ENCODE data around the gene SLC22A15. TPM values are rescaled to one million over a fixed set of nuclear protein-coding genes. Genes with fewer than 3 reads are reported as not detected.

Gene SLC22A15
- total RNA-seq, 1 donor from 2014 or later = 2.3 TPM

DNA sequence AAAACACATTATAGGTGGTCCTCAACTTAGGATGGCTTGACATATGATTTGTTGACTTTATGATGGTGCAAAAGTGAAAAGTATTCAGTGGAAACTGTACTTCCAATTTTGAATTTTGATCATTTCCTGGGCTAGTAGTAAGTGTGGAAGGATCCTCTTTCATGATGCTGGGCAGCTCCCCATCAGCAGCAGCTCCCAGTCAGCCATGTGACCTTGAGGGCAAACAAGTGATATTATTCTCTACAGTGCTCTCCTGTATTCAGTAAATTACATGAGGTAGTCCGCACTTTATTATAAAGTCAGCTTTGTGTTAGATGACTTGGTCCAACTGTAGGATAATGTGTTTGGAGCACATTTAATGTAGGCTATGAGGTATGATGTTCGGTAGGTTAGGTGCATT, 36.4 kb downstream of the SLC22A15 start:
- no peak overlapping the region for H3K4me3 Mint-ChIP-seq
- TF ChIP-seq, protein P1, sequence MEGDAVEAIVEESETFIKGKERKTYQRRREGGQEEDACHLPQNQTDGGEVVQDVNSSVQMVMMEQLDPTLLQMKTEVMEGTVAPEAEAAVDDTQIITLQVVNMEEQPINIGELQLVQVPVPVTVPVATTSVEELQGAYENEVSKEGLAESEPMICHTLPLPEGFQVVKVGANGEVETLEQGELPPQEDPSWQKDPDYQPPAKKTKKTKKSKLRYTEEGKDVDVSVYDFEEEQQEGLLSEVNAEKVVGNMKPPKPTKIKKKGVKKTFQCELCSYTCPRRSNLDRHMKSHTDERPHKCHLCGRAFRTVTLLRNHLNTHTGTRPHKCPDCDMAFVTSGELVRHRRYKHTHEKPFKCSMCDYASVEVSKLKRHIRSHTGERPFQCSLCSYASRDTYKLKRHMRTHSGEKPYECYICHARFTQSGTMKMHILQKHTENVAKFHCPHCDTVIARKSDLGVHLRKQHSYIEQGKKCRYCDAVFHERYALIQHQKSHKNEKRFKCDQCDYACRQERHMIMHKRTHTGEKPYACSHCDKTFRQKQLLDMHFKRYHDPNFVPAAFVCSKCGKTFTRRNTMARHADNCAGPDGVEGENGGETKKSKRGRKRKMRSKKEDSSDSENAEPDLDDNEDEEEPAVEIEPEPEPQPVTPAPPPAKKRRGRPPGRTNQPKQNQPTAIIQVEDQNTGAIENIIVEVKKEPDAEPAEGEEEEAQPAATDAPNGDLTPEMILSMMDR (conservative IDR thresholded peaks at IDR 0.05) = no peak
- H3K36me3 Mint-ChIP-seq (ENCODE audit: low read depth) = no peaks in the 10 kb centered on the region
- DNase-seq (ENCODE audit: low read depth, low spot score) = no peak
- peaks cover 2% of the 10 kb centered on the region for H3K9me3 Mint-ChIP-seq
- H3K27me3 Mint-ChIP-seq (ENCODE audit: low read depth) = no peaks in the 10 kb centered on the region
- H3K27ac Mint-ChIP-seq (ENCODE audit: unreplicated experiment) = no peak overlapping the region
- H3K4me1 Mint-ChIP-seq = peaks cover 27% of the 10 kb centered on the region

DNA sequence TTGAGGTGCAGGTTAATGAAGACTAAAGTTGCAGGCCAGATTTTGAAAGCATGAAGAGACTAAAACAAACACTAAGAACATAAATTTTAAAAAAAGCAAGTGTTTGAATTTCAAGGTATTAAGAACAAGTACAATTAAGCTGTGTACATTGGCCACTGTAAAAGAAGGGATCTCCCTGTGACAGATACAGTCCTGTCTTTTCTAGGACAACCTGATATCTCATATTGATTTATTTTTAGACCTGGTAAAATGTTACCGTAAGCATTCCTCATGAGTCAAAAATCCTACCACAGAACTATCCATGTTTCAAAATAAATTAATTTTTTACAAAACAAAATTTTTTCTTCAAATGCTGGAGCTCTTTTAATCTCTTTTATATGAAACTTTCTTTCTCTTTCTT, 39.4 kb downstream of the SLC22A15 start:
- Mint-ChIP-seq H3K4me3 (no peak overlapping the region), H3K9me3 (peaks cover 4% of the 10 kb centered on the region), H3K27me3 (ENCODE audit: low read depth) (no peaks in the 10 kb centered on the region), H3K4me1 (peaks cover 9% of the 10 kb centered on the region), H3K36me3 (ENCODE audit: low read depth) (peaks cover 2% of the 10 kb centered on the region), H3K27ac (ENCODE audit: unreplicated experiment) (no peak overlapping the region)
- TF ChIP-seq, protein P1 (conservative IDR thresholded peaks at IDR 0.05) = no peak
- no peak for DNase-seq (ENCODE audit: low read depth, low spot score)

DNA sequence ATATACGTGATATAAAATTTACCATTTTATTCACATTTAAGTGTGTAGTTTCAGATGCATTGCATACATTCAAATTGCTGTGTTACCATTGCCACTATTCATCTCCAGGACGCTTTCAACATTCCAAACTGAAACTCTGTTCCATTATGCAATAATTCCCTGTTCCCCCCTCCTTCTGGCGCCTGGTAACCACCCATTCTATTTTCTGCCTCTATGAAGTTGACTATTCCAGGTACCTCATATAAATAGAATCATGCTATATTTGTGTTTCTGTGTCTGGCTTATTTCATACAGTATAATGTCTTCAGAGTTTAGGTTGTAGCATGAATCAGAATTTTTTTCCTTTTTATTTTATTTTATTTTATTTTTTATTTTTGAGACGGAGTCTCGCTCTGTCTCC, 41.7 kb downstream of the SLC22A15 start:
- peaks cover 7% of the 10 kb centered on the region for H3K36me3 Mint-ChIP-seq (ENCODE audit: low read depth)
- H3K9me3 Mint-ChIP-seq = peaks cover 6% of the 10 kb centered on the region
- TF ChIP-seq, protein P1 (conservative IDR thresholded peaks at IDR 0.05) = no peak
- no peak overlapping the region for H3K4me3 Mint-ChIP-seq
- no peak overlapping the region for H3K27ac Mint-ChIP-seq (ENCODE audit: unreplicated experiment)
- no peak for DNase-seq (ENCODE audit: low read depth, low spot score)
- no peaks in the 10 kb centered on the region for H3K27me3 Mint-ChIP-seq (ENCODE audit: low read depth)
- peaks cover 6% of the 10 kb centered on the region for H3K4me1 Mint-ChIP-seq

DNA sequence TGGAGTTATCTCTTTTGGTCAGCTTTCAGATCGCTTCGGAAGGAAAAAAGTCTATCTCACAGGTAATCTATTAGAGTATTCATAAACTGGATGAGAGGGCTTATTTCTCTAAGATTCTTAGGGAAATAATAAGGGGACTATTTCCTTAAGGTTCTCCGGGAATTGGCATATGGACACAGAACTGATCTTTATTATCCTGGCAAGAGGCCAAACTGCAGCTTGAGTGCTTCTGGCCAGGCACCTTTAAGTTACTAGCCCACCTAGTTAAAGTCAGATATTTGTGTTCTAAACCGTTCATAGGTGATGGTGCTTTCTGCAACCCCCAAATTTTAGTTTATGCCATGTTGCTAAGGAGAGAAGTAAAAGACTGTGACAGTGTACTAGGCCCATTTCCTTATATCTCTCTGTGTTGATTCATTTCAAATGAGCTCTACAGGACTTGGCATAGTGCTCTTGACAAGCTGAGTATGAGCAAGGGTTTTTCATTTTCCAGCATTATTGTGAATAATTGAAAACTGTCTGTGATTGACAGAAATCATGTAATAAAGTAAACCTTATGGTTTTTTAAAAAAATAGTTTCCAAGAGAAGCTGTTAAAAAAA, 43.4 kb downstream of the SLC22A15 start:
- Mint-ChIP-seq H3K9me3 (peaks cover 6% of the 10 kb centered on the region), H3K27ac (ENCODE audit: unreplicated experiment) (no peak overlapping the region), H3K36me3 (ENCODE audit: low read depth) (peaks cover 7% of the 10 kb centered on the region), H3K4me3 (no peak overlapping the region), H3K27me3 (ENCODE audit: low read depth) (no peaks in the 10 kb centered on the region), H3K4me1 (peaks cover 4% of the 10 kb centered on the region)
- no peak for DNase-seq (ENCODE audit: low read depth, low spot score)
- TF ChIP-seq, protein P1 (conservative IDR thresholded peaks at IDR 0.05) = no peak

DNA sequence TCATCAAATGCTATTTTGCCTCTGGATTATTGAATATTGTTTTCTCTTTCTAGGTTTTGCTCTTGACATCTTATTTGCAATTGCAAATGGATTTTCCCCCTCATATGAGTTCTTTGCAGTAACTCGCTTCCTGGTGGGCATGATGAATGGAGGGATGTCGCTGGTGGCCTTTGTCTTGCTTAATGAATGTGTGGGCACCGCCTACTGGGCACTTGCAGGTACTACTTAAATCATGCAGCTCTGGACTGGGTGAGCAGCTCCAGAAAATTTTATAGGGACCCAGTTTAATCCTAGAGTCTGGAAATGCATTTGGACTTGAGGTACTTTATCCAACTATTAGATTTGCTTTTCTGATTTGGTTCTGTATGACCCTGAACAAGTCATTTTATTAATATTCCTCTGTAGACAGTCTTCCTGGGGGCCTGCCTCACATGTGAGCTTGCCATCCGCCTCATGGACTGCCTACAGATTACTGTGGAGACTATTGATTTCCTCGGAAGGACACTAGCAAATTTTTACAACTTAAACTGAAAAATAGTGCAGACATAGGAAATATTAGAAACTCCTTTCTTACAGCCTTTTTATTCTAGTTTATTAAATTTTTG, 44.5 kb downstream of the SLC22A15 start:
- H3K36me3 Mint-ChIP-seq (ENCODE audit: low read depth) = peaks cover 7% of the 10 kb centered on the region
- peaks cover 6% of the 10 kb centered on the region for H3K9me3 Mint-ChIP-seq
- no peak overlapping the region for H3K27ac Mint-ChIP-seq (ENCODE audit: unreplicated experiment)
- H3K27me3 Mint-ChIP-seq (ENCODE audit: low read depth) = no peaks in the 10 kb centered on the region
- peaks cover 4% of the 10 kb centered on the region for H3K4me1 Mint-ChIP-seq
- TF ChIP-seq, protein P1 (conservative IDR thresholded peaks at IDR 0.05) = peak; percentile 70
- peak; percentile 49 for DNase-seq (ENCODE audit: low read depth, low spot score)
- H3K4me3 Mint-ChIP-seq = no peak overlapping the region

Data from neural crest cell (in vitro differentiated cells).